Activated CD8-positive, alpha-beta memory T cell treated with anti-CD3 and anti-CD28 coated beads, Interleukin-2, amount 50 U/mL, for 1 hour (primary cell): ENCODE results near the gene SPATA22.
"Not testable (repeated sequence)": the region's sequence is repeated elsewhere in the genome, so short reads cannot be mapped to it uniquely, and the experiment has no call there.

Experiments
- DNase-seq: peaks from one replicate; pipeline ENCODE4 v3.0.0-alpha.2; 2020; ENCODE audit errors: extremely low read depth

The SPATA22 gene

GRCh38 chr17:3471599-3471998 is at the start of gene SPATA22:
TSS of gene SPATA22 (minus strand) at chr17:3471819. CDS start at chr17:3469325, 2,494 bp downstream.
- no peak for DNase-seq

- DNase-seq, result not testable (repeated sequence)
Observed at GRCh38 chr17:3519472-3519871, 47.9 kb upstream of the SPATA22 start.

- DNase-seq, result no peak
Observed at GRCh38 chr17:3514873-3515272, 43.3 kb upstream of the SPATA22 start.

GRCh38 chr17:3514167-3514566 is 42.5 kb upstream of the SPATA22 start:
- DNase-seq, result not testable (repeated sequence)

- DNase-seq, result no peak
Observed at GRCh38 chr17:3513305-3514035, 41.9 kb upstream of the SPATA22 start.

GRCh38 chr17:3512505-3513171 is 41.0 kb upstream of the SPATA22 start:
- DNase-seq, result no peak

- no peak for DNase-seq
Observed at GRCh38 chr17:3511852-3512504, 40.4 kb upstream of the SPATA22 start.

GRCh38 chr17:3510090-3510489 is 38.5 kb upstream of the SPATA22 start:
- no peak for DNase-seq

- DNase-seq, result no peak
Observed at GRCh38 chr17:3507869-3508268, 36.2 kb upstream of the SPATA22 start.

GRCh38 chr17:3507071-3507470 is 35.5 kb upstream of the SPATA22 start:
- no peak for DNase-seq

- no peak for DNase-seq
Observed at GRCh38 chr17:3506054-3506453, 34.4 kb upstream of the SPATA22 start.

- no peak for DNase-seq
Observed at GRCh38 chr17:3505008-3505407, 33.4 kb upstream of the SPATA22 start.

- DNase-seq, result no peak
Observed at GRCh38 chr17:3503285-3503684, 31.7 kb upstream of the SPATA22 start.

GRCh38 chr17:3502466-3502865 is 30.8 kb upstream of the SPATA22 start:
- no peak for DNase-seq

- no peak for DNase-seq
Observed at GRCh38 chr17:3501344-3501743, 29.7 kb upstream of the SPATA22 start.

GRCh38 chr17:3497101-3497500 is 25.5 kb upstream of the SPATA22 start:
- no peak for DNase-seq

GRCh38 chr17:3485481-3486068 is 14.0 kb upstream of the SPATA22 start:
- no peak for DNase-seq

- DNase-seq, result no peak
Observed at GRCh38 chr17:3482852-3483251, 11.2 kb upstream of the SPATA22 start.

GRCh38 chr17:3479988-3480387 is 8.4 kb upstream of the SPATA22 start:
- no peak for DNase-seq

- DNase-seq, result no peak
Observed at GRCh38 chr17:3475812-3476610, 4.4 kb upstream of the SPATA22 start, which contains the start of gene ASPA. TSS of gene ASPA (plus strand) at chr17:3475997. CDS start at chr17:3476160, 163 bp downstream.

- DNase-seq, result no peak
Observed at GRCh38 chr17:3475251-3475685, 3.6 kb upstream of the SPATA22 start.
